ENCODE data around the gene PLCB4.
A peak's percentile ranks its signal among the peaks of the same experiment; 100 is the strongest.

The PLCB4 gene

GRCh38 chr20:9062066-9062465, 6.8 kb upstream of the PLCB4 start:
- no peak for DNase-seq

DNA sequence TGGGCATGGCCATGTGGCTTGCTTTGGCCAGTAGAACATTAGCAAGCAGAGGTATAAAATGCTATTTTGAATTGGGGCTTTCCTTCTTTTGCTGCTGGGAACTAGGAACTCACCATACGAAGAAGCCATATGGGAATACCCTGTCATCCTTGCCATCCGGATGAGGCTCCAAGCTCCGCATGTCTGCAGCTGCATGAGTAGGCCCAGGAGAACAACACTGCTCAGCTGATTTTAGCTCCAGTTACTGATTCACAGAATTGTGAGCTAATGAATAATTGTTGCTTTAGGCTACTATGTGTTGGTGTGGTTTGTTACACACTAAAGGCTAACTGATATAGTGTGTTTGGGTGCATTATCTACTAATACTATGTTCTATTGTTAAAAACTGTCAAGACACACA, 2.7 kb upstream of the PLCB4 start:
- no peak for DNase-seq

DNA sequence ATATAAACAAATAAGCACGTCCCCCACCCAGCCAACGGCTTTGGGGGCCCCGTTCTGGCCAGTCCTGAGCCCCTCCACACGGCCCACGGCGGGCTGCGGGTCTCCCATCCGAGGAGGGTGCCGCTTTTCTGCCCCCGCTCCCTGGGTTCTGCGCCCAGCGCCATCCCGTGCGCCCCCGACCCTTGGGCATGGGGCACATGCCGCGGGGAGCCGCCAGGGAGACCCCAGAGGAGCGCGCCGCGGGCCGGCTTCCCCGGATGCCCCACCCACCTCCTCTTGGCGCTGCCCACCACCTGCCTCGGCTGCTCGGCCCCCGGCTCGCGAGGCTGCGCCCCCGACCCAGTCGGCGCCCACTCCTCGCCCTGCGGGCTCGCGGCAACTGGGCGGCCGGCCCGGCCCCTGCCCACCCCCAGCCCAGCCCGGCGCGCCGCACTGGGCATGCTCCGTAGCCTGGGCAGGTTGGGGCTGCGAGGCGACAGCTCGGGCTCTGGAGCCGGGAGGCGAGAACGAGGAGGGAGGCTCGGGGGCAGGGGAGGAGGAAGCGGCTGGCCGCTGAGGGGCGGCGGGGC, 570 bp upstream of the PLCB4 start:
- DNase-seq: peak; percentile 88

- no peak for DNase-seq
These were observed 1.4 kb downstream of the PLCB4 start for GRCh38 chr20:9070304-9070703.

- no peak for DNase-seq
These were observed 3.3 kb downstream of the PLCB4 start for GRCh38 chr20:9071976-9072726.

- peak; percentile 56 for DNase-seq
These were observed 4.1 kb downstream of the PLCB4 start for GRCh38 chr20:9072861-9073500.

DNA sequence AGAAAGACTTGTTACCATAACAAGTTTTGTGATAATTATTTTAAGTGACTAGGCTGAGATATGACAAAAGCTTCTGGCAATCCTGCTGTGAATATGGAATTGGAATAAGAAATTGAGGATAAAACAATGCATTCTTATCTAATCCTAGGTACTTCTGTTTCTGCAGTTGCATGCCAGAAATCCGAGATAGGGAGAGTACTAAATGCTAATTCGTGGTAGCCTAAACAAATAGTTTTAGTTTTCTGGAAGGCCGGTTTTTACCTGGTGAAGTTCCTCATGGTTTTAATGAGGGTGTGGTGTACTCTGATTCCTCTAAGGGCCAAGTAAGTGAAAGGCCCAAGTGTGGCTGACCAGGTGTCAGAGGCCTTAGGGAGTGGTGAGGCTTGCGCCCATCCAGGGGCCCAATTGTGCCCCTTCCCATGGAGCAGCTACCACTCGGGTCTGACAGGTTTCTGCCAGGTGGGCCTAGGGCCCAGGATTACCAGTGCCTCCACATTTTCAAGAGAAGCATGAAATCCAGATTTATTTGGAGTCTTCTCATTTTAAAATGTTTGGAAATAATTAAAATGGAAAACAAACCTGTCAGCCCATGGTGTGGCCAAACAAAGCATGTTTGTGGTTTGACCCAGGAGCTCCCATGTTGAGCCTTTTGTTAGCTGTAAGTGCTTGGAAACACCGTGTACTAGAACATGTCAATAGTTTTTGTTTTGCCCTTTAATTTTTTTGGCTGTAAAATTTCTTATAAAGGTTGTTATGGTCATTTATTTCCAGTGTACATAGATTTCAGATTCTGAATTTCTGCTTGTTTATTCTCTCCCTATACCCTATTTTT, 6.6 kb downstream of the PLCB4 start:
- DNase-seq: no peak

GRCh38 chr20:9076440-9076839, 7.6 kb downstream of the PLCB4 start:
- no peak for DNase-seq

DNA sequence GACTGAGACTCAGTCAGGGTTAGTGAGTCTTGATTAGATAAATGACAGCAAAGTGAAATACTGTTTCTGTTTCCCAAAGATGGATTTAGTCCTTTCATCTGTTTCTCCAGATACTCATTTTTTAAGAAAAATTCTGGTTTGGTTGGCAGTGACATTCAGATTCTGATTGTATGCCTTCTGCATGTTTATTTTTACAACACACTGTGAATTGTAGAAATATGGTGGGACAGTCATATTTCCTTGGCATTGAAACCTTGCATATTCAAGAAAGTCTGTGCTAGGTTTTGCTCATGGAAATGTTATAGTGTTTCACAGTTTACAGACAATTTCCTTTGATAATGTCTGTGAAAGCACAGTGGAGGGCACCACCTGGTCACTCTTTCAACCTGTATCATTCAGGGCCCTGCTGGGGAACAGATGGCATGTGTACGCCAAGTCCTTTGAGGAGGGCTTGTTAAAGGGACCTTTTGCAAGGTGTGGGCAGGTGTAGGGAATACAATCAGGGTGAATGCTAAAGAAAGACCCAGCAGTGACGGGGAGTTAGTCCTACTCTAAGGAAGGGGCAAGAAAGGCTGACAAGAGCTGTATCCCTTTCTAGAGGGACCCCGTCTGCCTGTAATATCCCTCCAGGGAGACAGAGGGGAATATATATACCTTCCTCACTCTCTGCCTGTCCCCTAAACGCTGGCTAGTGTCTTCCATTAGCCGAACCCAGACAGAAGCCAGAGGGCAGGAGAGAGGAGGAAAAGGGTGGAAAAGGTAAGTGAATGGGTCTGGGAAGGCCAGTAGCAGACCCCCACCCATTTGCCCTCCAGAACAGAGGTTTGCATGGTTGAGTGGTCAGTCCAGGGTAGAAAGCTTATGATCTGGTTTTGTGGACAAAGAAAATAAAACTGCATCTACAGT, 10.2 kb downstream of the PLCB4 start:
- DNase-seq: no peak

- no peak for DNase-seq
These were observed 12.6 kb downstream of the PLCB4 start for GRCh38 chr20:9081423-9081966.

DNA sequence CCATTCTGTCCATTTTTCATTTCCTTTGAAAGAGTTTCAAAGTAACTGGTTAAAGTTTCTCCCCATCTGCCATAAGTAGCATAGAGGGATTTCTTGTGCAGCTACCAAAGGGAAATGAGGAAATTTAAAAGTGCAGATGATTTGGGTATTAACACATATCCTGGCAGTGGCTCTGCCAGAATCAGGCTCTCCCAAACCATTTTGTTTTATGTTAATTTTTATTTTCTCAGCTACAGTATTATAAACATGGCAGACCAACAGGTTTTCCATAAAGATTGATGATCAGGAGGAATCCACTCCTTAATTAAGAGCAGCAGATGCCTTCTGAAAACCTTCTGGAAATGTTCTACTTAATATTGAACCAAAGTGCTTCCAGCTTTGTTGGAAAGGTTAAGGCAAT, 13.9 kb downstream of the PLCB4 start:
- DNase-seq: no peak

GRCh38 chr20:9087531-9088217, 18.8 kb downstream of the PLCB4 start:
- DNase-seq: no peak

DNA sequence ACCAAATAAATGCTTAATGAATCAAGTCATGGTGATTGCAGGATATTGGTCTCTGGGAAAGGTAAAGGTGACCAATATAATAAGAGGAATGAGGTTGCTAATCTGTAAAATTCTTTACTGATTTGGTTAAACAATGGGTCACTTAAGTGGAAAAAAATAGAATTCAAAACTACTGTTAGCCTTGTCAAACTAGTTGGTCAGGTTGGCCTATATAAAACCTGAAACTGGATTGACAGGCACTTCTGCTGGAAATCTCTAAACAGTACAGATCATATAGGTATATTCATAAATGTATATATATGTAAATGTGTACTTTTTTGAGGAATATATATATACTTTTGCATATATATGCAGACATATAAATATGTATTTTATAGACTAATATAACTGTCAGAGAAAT, 19.7 kb downstream of the PLCB4 start:
- DNase-seq: no peak

DNA sequence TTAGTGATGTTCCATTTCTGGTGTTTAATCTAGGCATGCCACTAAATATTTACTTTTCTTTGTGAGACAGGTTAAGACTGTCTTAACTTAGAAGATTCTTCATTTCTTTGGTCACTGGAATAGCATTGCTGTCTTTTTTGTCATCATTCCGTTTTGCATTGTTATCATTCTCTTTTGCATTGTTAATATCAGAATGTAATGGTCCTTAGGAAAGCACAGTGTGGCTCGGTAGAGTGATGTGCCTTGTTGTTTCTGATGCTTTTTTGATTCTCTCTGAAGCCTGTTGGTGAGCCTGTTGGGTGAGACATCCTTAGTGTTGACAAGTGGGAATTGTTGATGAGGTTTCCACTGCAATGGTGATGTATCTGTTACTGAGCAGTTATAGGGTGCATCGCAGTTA, 23.2 kb downstream of the PLCB4 start:
- DNase-seq: no peak

- DNase-seq: no peak
These were observed 23.8 kb downstream of the PLCB4 start for GRCh38 chr20:9092655-9093054.

GRCh38 chr20:9093218-9093957, 24.5 kb downstream of the PLCB4 start:
- DNase-seq: no peak

DNA sequence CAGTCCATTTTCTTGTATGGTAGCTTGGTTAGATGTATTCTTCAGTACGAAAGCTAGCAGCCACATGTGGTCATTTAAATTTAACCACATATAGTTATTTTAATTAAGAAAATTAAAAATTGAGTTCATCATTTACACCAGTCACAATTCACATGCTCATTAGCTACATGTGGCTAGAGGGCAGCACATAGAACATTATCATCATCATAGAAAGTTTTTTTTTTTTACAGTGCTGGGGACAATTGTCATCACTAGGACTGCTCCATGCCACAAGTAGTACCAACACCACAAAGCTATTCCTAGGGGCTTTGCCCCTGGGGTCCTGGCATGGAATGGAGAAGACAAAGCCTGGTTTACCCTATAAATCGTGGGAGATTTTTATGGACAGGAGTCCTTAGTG, 30.5 kb downstream of the PLCB4 start:
- no peak for DNase-seq

DNA sequence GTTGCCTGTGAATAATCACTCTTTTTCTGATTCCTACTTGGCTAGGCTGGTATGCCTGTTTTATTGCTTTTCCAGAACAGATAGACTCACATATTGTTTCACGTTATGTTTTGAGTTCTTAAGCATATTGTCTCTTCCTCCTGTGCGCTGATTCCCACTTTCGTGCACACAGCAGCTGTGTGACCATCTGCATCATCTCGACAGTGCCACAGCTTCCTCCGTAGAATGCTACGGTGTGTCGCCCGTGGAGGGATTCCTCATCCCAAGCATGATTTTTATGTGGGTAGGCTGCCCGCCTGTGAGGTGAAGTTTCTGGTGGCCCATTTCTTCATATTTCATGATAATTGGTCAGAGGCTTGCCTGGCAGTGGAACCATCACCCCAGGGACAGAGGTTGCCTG, 31.8 kb downstream of the PLCB4 start:
- no peak for DNase-seq

- DNase-seq: no peak
These were observed 33.6 kb downstream of the PLCB4 start for GRCh38 chr20:9102456-9102855.

- no peak for DNase-seq
These were observed 35.1 kb downstream of the PLCB4 start for GRCh38 chr20:9103955-9104354.

DNA sequence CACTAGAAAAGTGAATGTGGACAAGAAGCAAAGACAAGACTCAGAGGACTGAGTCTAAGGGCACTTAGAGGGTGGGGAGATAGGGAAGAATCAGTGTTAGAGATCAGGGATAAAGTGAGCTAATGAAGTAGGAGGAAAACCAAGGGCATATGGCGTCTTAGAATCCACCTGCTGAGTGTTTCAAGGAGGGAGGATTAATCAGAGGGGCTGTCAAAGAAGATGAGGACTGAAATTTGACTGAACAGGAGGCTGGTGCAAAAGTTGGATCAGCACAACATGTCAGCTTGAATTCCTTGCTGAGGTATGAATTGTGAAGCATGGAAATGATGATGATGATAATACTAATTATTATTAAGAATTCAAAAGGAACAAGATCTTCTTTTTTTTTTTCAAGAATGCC, 39.4 kb downstream of the PLCB4 start:
- DNase-seq: no peak

All from islet precursor cell (in vitro differentiated cells).